ENCODE data around the gene CCNG2.

DNA sequence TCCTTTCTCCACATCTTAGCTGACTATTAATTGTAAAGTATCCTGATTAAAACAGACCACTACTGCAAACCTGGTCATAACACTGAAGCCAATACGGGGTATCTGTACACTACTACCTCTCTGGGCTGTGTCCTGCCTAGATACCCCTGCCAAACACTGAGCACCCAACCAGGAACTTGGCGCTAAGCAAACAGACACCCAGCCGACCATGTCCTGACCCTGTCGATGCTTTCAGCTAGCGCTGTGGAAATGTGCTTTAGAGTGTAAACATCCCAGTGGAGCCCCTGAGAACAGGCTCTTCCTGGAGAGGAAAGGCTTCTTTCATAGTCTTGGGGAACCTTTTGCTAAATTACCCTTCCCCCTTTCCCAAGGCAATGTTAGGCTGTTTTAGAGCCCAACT lies 52.9 kb downstream of the CCNG2 start:
- TF ChIP-seq, protein P1, sequence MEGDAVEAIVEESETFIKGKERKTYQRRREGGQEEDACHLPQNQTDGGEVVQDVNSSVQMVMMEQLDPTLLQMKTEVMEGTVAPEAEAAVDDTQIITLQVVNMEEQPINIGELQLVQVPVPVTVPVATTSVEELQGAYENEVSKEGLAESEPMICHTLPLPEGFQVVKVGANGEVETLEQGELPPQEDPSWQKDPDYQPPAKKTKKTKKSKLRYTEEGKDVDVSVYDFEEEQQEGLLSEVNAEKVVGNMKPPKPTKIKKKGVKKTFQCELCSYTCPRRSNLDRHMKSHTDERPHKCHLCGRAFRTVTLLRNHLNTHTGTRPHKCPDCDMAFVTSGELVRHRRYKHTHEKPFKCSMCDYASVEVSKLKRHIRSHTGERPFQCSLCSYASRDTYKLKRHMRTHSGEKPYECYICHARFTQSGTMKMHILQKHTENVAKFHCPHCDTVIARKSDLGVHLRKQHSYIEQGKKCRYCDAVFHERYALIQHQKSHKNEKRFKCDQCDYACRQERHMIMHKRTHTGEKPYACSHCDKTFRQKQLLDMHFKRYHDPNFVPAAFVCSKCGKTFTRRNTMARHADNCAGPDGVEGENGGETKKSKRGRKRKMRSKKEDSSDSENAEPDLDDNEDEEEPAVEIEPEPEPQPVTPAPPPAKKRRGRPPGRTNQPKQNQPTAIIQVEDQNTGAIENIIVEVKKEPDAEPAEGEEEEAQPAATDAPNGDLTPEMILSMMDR (IDR thresholded peaks at IDR 0.05; ENCODE audit: low read depth, low read length, missing input control), result no peak
- TF ChIP-seq, protein P2, sequence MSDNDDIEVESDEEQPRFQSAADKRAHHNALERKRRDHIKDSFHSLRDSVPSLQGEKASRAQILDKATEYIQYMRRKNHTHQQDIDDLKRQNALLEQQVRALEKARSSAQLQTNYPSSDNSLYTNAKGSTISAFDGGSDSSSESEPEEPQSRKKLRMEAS (IDR thresholded peaks at IDR 0.05), result no peak
- TF ChIP-seq EGR1 (IDR thresholded peaks at IDR 0.05; ENCODE audit: low read depth in 2 of 2) (no peak), TAF1 (conservative IDR thresholded peaks at IDR 0.05) (no peak), JUND (IDR thresholded peaks at IDR 0.05) (no peak), RAD21 (IDR thresholded peaks at IDR 0.05) (no peak), FOXA2 (IDR thresholded peaks at IDR 0.05) (no peak), SP1 (IDR thresholded peaks at IDR 0.05) (no peak), HNF4G (IDR thresholded peaks at IDR 0.05) (no peak), YY1 (IDR thresholded peaks at IDR 0.05) (no peak)
- TF ChIP-seq, protein P3, sequence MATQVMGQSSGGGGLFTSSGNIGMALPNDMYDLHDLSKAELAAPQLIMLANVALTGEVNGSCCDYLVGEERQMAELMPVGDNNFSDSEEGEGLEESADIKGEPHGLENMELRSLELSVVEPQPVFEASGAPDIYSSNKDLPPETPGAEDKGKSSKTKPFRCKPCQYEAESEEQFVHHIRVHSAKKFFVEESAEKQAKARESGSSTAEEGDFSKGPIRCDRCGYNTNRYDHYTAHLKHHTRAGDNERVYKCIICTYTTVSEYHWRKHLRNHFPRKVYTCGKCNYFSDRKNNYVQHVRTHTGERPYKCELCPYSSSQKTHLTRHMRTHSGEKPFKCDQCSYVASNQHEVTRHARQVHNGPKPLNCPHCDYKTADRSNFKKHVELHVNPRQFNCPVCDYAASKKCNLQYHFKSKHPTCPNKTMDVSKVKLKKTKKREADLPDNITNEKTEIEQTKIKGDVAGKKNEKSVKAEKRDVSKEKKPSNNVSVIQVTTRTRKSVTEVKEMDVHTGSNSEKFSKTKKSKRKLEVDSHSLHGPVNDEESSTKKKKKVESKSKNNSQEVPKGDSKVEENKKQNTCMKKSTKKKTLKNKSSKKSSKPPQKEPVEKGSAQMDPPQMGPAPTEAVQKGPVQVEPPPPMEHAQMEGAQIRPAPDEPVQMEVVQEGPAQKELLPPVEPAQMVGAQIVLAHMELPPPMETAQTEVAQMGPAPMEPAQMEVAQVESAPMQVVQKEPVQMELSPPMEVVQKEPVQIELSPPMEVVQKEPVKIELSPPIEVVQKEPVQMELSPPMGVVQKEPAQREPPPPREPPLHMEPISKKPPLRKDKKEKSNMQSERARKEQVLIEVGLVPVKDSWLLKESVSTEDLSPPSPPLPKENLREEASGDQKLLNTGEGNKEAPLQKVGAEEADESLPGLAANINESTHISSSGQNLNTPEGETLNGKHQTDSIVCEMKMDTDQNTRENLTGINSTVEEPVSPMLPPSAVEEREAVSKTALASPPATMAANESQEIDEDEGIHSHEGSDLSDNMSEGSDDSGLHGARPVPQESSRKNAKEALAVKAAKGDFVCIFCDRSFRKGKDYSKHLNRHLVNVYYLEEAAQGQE (IDR thresholded peaks at IDR 0.05), result no peak
- TF ChIP-seq, protein P4, sequence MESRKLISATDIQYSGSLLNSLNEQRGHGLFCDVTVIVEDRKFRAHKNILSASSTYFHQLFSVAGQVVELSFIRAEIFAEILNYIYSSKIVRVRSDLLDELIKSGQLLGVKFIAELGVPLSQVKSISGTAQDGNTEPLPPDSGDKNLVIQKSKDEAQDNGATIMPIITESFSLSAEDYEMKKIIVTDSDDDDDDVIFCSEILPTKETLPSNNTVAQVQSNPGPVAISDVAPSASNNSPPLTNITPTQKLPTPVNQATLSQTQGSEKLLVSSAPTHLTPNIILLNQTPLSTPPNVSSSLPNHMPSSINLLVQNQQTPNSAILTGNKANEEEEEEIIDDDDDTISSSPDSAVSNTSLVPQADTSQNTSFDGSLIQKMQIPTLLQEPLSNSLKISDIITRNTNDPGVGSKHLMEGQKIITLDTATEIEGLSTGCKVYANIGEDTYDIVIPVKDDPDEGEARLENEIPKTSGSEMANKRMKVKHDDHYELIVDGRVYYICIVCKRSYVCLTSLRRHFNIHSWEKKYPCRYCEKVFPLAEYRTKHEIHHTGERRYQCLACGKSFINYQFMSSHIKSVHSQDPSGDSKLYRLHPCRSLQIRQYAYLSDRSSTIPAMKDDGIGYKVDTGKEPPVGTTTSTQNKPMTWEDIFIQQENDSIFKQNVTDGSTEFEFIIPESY (IDR thresholded peaks at IDR 0.05), result no peak
